Gastrocnemius medialis (tissue), 4 donors: ENCODE measurements around the gene FBXL16.

Source experiments
- CTCF ChIP-seq, 5 experiments: fragments of 450-650 bp in 3 of 5; fragments of 200-600 bp in 2 of 5; sonication (generic) in 2 of 5; IDR thresholded peaks in 4 of 5; conservative IDR thresholded peaks in 1 of 5; 1 replicate in 4 of 5; 2 replicates in 1 of 5; pipeline ENCODE4 v1.5.1; 2016 to 2019; ENCODE audit warnings: antibody characterized with exemption in 5 of 5, mild to moderate bottlenecking in 3 of 5, moderate library complexity in 3 of 5
- POLR2A ChIP-seq, 2 donors: fragments of 450-650 bp; IDR thresholded peaks; one replicate each; pipeline ENCODE4 v1.6.1; 2017; ENCODE audit warnings: antibody characterized with exemption in 2 of 2, mild to moderate bottlenecking in 2 of 2, moderate library complexity in 2 of 2

- TF ChIP-seq CTCF (IDR thresholded peaks at IDR 0.05 in 4 of 5, conservative IDR thresholded peaks at IDR 0.05 in 1 of 5), result no peak
- no peak for TF ChIP-seq POLR2A (IDR thresholded peaks at IDR 0.05)
These were observed 28.8 kb upstream of the FBXL16 start for GRCh38 chr16:734208-734980.
